ENCODE measurements around the gene ANO2.
"Not testable (repeated sequence)": the region's sequence is repeated elsewhere in the genome, so short reads cannot be mapped to it uniquely, and the experiment has no call there.

The ANO2 gene

DNA sequence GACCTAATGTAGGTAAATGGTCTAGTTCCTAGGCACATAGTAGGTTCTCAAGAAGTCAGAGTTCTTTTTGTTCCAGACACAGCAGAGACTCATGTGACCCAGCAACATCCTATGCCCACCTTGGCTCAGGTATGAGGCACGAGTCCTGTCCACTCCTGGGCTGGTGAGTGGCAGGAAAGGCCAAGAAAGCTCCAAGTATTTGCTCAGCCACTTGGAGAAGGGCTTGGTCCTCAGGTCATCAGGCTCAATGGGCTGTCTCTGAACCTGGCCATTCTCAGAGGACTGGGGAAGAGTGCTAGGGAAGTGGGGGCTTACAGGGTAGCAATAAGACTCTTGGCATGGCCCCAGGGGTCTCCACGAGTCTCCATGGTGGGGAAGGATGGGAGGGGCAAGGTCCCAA is 260.1 kb downstream of the ANO2 start:
- H3K4me3 ChIP-seq (replicated peaks; ENCODE audit: low read depth, low read length): no peak overlapping the region
- no peaks in the 10 kb centered on the region for H3K36me3 ChIP-seq (ENCODE audit: control insufficient read depth, insufficient read depth, low read length)
- TF ChIP-seq, protein P1, sequence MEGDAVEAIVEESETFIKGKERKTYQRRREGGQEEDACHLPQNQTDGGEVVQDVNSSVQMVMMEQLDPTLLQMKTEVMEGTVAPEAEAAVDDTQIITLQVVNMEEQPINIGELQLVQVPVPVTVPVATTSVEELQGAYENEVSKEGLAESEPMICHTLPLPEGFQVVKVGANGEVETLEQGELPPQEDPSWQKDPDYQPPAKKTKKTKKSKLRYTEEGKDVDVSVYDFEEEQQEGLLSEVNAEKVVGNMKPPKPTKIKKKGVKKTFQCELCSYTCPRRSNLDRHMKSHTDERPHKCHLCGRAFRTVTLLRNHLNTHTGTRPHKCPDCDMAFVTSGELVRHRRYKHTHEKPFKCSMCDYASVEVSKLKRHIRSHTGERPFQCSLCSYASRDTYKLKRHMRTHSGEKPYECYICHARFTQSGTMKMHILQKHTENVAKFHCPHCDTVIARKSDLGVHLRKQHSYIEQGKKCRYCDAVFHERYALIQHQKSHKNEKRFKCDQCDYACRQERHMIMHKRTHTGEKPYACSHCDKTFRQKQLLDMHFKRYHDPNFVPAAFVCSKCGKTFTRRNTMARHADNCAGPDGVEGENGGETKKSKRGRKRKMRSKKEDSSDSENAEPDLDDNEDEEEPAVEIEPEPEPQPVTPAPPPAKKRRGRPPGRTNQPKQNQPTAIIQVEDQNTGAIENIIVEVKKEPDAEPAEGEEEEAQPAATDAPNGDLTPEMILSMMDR (IDR thresholded peaks at IDR 0.05; ENCODE audit: insufficient read depth, low read length, poor library complexity, severe bottlenecking): no peak
- peaks cover 2% of the 10 kb centered on the region for H3K27me3 ChIP-seq (replicated peaks; ENCODE audit: control insufficient read depth, insufficient read depth, low read length)
- no peak for DNase-seq (ENCODE audit: extremely low read depth, insufficient read length)

DNA sequence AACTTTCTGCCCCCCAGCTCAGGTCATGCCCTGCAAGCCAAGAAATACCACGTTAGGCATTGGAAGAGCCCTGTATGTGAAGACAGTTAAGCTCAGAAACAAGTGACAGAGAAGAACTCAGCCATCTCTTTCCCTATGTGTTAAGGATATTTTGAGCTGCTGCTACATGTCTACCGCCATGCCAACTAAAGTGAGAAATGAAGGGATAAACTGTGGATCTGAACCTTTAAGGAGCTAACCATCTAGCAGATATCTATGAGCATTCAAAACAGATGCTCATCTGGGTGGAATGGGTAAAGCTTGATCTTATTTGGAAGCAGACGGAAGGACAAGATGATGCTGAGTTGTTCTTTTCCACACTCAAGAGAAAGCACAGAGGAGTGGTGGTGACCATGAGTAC is 262.5 kb downstream of the ANO2 start:
- Histone ChIP-seq H3K4me3 (replicated peaks; ENCODE audit: low read depth, low read length) (no peak overlapping the region), H3K36me3 (ENCODE audit: control insufficient read depth, insufficient read depth, low read length) (no peaks in the 10 kb centered on the region), H3K27me3 (replicated peaks; ENCODE audit: control insufficient read depth, insufficient read depth, low read length) (no peaks in the 10 kb centered on the region; the same call in 1 of the 2 replicates)
- TF ChIP-seq, protein P1 (IDR thresholded peaks at IDR 0.05; ENCODE audit: insufficient read depth, low read length, poor library complexity, severe bottlenecking): no peak
- DNase-seq (ENCODE audit: extremely low read depth, insufficient read length): no peak

DNA sequence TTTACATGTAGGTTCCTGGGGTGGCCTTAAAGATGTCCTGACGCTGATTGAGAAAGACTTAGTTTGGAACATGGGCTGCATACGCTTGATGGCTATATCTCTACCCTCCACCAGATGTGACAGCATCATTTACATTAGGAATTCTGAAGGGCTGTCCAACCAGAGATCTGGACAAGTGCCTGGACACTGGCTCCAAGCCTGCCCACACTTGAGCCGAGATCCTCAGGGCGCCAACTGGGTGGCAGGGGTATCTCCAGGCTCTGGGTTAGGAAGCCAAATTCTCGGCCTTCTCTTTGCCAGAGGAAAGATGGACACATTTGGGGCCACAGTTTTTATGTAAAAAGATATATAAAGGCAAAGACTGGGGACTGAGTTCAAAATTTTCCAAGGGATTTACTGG is 266.9 kb downstream of the ANO2 start:
- DNase-seq (ENCODE audit: extremely low read depth, insufficient read length): no peak
- Histone ChIP-seq H3K4me3 (replicated peaks; ENCODE audit: low read depth, low read length) (no peak overlapping the region), H3K36me3 (ENCODE audit: control insufficient read depth, insufficient read depth, low read length) (no peaks in the 10 kb centered on the region), H3K27me3 (replicated peaks; ENCODE audit: control insufficient read depth, insufficient read depth, low read length) (no peaks in the 10 kb centered on the region; the same call in 1 of the 2 replicates)
- TF ChIP-seq, protein P1 (IDR thresholded peaks at IDR 0.05; ENCODE audit: insufficient read depth, low read length, poor library complexity, severe bottlenecking): no peak

DNA sequence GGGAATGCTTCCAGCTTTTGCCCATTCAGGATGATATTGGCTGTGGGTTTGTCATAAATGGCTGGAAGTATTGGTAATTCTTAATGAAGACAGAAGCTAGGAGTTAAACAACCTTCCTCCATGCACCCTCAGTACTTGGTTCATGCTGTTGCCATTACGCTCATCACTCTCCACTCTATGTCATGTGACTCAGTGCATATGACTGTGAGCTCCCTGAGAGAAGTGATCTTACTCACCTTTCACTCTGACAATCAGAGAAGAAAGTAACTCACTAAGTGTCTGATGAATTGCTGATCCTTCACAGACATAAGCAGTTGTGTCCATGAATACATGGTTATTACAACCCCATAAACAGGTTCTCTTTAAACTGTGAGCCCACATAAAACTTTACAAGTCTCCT is 275.4 kb downstream of the ANO2 start:
- H3K27me3 ChIP-seq (replicated peaks; ENCODE audit: control insufficient read depth, insufficient read depth, low read length); DNase-seq (ENCODE audit: extremely low read depth, insufficient read length); H3K36me3 ChIP-seq (ENCODE audit: control insufficient read depth, insufficient read depth, low read length); H3K4me3 ChIP-seq (replicated peaks; ENCODE audit: low read depth, low read length): not testable (repeated sequence)

DNA sequence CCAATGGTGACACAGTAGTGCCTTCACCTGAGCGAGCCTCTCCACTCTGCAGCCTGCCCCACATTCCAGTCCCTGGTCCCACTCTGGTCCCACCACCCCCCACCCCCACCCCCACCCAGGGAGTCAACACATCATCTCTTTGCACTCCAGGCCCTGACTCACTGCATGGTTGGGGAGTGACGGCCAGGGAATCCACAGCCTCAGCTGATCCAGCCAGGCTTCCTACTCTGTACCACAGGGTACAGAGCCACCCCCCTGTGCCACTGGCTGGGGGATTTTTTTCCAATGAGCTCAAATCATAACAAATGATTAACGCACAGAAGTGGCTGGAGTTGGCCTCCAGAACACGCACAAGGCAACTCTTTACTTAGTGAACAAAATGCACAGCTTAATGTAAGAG is 279.4 kb downstream of the ANO2 start:
- H3K27me3 ChIP-seq (replicated peaks; ENCODE audit: control insufficient read depth, insufficient read depth, low read length): no peaks in the 10 kb centered on the region
- no peaks in the 10 kb centered on the region for H3K36me3 ChIP-seq (ENCODE audit: control insufficient read depth, insufficient read depth, low read length)

DNA sequence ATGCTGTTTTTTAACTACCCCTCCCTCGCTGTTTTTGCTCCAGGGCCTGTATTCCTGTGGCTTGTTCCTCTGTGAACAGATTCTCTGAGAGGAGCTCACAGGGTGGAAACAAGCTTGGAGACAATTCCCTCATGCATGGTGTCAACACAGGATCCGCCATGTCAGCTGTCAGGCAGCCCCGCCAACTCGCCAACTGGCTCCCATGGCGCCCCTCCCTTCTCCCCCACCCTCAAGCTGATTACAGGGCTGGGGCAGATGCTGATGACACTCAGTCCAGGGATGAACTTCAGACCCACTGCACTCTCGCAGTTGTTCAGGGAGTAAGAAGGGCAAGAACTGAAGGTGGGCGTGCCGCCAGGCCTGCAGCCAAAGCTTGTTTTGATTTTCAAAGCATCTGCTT is 283.2 kb downstream of the ANO2 start:
- H3K4me3 ChIP-seq (replicated peaks; ENCODE audit: low read depth, low read length): no peak overlapping the region
- no peaks in the 10 kb centered on the region for H3K27me3 ChIP-seq (replicated peaks; ENCODE audit: control insufficient read depth, insufficient read depth, low read length)
- TF ChIP-seq, protein P1 (IDR thresholded peaks at IDR 0.05; ENCODE audit: insufficient read depth, low read length, poor library complexity, severe bottlenecking): no peak
- no peak for DNase-seq (ENCODE audit: extremely low read depth, insufficient read length)
- H3K36me3 ChIP-seq (ENCODE audit: control insufficient read depth, insufficient read depth, low read length): no peaks in the 10 kb centered on the region

More for the DNA sequence above, 279.4 kb downstream of the ANO2 start:
- TF ChIP-seq, protein P1 (IDR thresholded peaks at IDR 0.05; ENCODE audit: insufficient read depth, low read length, poor library complexity, severe bottlenecking): no peak
- H3K4me3 ChIP-seq (replicated peaks; ENCODE audit: low read depth, low read length): no peak overlapping the region
- DNase-seq (ENCODE audit: extremely low read depth, insufficient read length): no peak

All from GM06990 (cell line).